CD4-positive, alpha-beta memory T cell (primary cell): ENCODE measurements around the gene TP63. TPM values are rescaled to one million over a fixed set of nuclear protein-coding genes. Genes with fewer than 3 reads are reported as not detected.

Experiments
- CTCF ChIA-PET: fragments of 350-600 bp; sonication (Branson Sonifier 250); formaldehyde crosslinking; loops from one replicate; lab custom pipeline; 2021; ENCODE audit warnings: inconsistent platforms; ENCODE audit not compliant: partially characterized antibody; lab: Charles Lee
- POLR2A ChIA-PET: fragments of 350-600 bp; sonication (Branson Sonifier 250); formaldehyde crosslinking; loops from one replicate; lab custom pipeline; 2021; ENCODE audit not compliant: partially characterized antibody; lab: Charles Lee
- DNase-seq, 5 donors: peaks; one replicate each; pipeline versions ENCODE4 v3.0.0 to v3.0.0-alpha.2; 2020 to 2022; ENCODE audit warnings: mixed read lengths in 1 of 5
- H3K27ac ChIP-seq: one replicate; pipeline ENCODE4 v1.7.0; 2013; ENCODE audit warnings: low read depth, low read length
- H3K27me3 ChIP-seq: 2 replicates; pipeline ENCODE4 v1.7.0; 2013; ENCODE audit warnings: mild to moderate bottlenecking, low read length, moderate library complexity; ENCODE audit not compliant: insufficient read depth
- H3K36me3 ChIP-seq: 2 replicates; pipeline ENCODE4 v1.7.0; 2013; ENCODE audit warnings: mild to moderate bottlenecking, low read length, moderate library complexity; ENCODE audit not compliant: insufficient read depth
- H3K4me1 ChIP-seq: 2 replicates; pipeline ENCODE4 v1.7.0; 2013; ENCODE audit warnings: mild to moderate bottlenecking, low read length, moderate library complexity; ENCODE audit not compliant: insufficient read depth
- H3K4me3 ChIP-seq, 2 donors: one replicate each; pipeline ENCODE4 v1.7.0; 2013; ENCODE audit warnings: low read length in 2 of 2, mild to moderate bottlenecking in 1 of 2
- H3K9me3 ChIP-seq, 2 donors: one replicate each; pipeline ENCODE4 v1.7.0; 2013; ENCODE audit warnings: low read length in 2 of 2, control low read depth in 1 of 2; ENCODE audit not compliant: control insufficient read depth in 1 of 2
- H3K27ac Mint-ChIP-seq, 7 donors: one replicate each; pipeline ENCODE4 v1.8.0; 2020 to 2021; ENCODE audit warnings: mixed read lengths in 7 of 7, mild to moderate bottlenecking in 6 of 7, inconsistent platforms in 3 of 7, moderate library complexity in 3 of 7
- H3K27me3 Mint-ChIP-seq, 2 donors: one replicate each; pipeline ENCODE4 v1.8.0; 2020 to 2021; ENCODE audit warnings: mixed read lengths in 2 of 2
- H3K36me3 Mint-ChIP-seq, 2 donors: one replicate each; pipeline ENCODE4 v1.8.0; 2020 to 2021; ENCODE audit warnings: mixed read lengths in 2 of 2, inconsistent platforms in 1 of 2, mild to moderate bottlenecking in 1 of 2
- H3K4me1 Mint-ChIP-seq, 4 donors: one replicate each; pipeline ENCODE4 v1.8.0; 2020 to 2021; ENCODE audit warnings: mixed read lengths in 4 of 4, mild to moderate bottlenecking in 1 of 4
- H3K4me3 Mint-ChIP-seq, 8 donors: one replicate each; pipeline ENCODE4 v1.8.0; 2020 to 2021; ENCODE audit warnings: mixed read lengths in 8 of 8, mild to moderate bottlenecking in 7 of 8, moderate library complexity in 6 of 8, inconsistent platforms in 3 of 8
- H3K9me3 Mint-ChIP-seq, 8 donors: one replicate each; pipeline ENCODE4 v1.8.0; 2020 to 2021; ENCODE audit warnings: mixed read lengths in 8 of 8, mild to moderate bottlenecking in 5 of 8, inconsistent platforms in 3 of 8, moderate library complexity in 1 of 8
- intact Hi-C: fragments of 100-400 bp; cut with micrococcal nuclease; formaldehyde crosslinking; loops from one replicate; pipeline ENCODE4 v1.15.1; 2023
- polyA plus RNA-seq, 2 donors: library from polyadenylated mRNA; unstranded; fragments of 300-500 nt; fragmentation: Illumina TruSeq; gene quantifications; one replicate each; pipeline ENCODE4 v1.2.3, GENCODE V29; 2021
- total RNA-seq, 2 experiments: library from RNA; stranded (reverse); gene quantifications; one replicate each; pipeline ENCODE4 v1.2.3, GENCODE V29; 2021

Gene TP63
- total and polyA plus RNA-seq, 4 experiments from 2014 or later: 0.25 to 0.64 (median 0.55) TPM; not detected in 1

GRCh38 chr3:189824629-189825312 is 193.6 kb downstream of the TP63 start:
- intact Hi-C loops: no loop called here
- Mint-ChIP-seq H3K27me3 (peaks cover 1 to 4% of the 10 kb centered on the region in 2 donors), H3K27ac (no peak overlapping the region), H3K9me3 (no peaks in the 10 kb centered on the region), H3K4me3 (no peak overlapping the region), H3K36me3 (no peaks in the 10 kb centered on the region), H3K4me1 (no peaks in the 10 kb centered on the region)
- ChIA-PET CTCF (no interaction called here), POLR2A (no interaction called here)
- Histone ChIP-seq H3K27me3 (no peaks in the 10 kb centered on the region), H3K27ac (no peak overlapping the region), H3K4me1 (no peaks in the 10 kb centered on the region), H3K9me3 (no peaks in the 10 kb centered on the region), H3K4me3 (no peak overlapping the region), H3K36me3 (no peaks in the 10 kb centered on the region)
- DNase-seq: no peak

GRCh38 chr3:189826566-189826965 is 195.4 kb downstream of the TP63 start:
- H3K4me3 ChIP-seq: no peak overlapping the region
- no peak overlapping the region for H3K27ac Mint-ChIP-seq
- POLR2A ChIA-PET: no interaction called here
- H3K4me1 Mint-ChIP-seq: no peaks in the 10 kb centered on the region
- no peak for DNase-seq
- intact Hi-C loops: no loop called here
- H3K27me3 Mint-ChIP-seq: peaks cover 0 to 4% of the 10 kb centered on the region in 2 donors
- no peaks in the 10 kb centered on the region for H3K27me3 ChIP-seq
- H3K36me3 ChIP-seq: no peaks in the 10 kb centered on the region
- no peaks in the 10 kb centered on the region for H3K9me3 Mint-ChIP-seq
- H3K9me3 ChIP-seq: no peaks in the 10 kb centered on the region
- H3K4me3 Mint-ChIP-seq: no peak overlapping the region
- H3K36me3 Mint-ChIP-seq: no peaks in the 10 kb centered on the region
- H3K27ac ChIP-seq: no peak overlapping the region
- CTCF ChIA-PET: interaction anchor here (1.1 kb wide), 1 partner anchor 11 kb away, joined by 3 read pairs; no protein-coding TSS in a partner anchor
- no peaks in the 10 kb centered on the region for H3K4me1 ChIP-seq

GRCh38 chr3:189827108-189827507 is 195.9 kb downstream of the TP63 start:
- no peaks in the 10 kb centered on the region for H3K36me3 Mint-ChIP-seq
- ChIA-PET POLR2A (no interaction called here), CTCF (interaction anchor here (1.1 kb wide), 1 partner anchor 12 kb away, joined by 3 read pairs; no protein-coding TSS in a partner anchor)
- Histone ChIP-seq H3K4me3 (no peak overlapping the region), H3K9me3 (no peaks in the 10 kb centered on the region), H3K36me3 (no peaks in the 10 kb centered on the region), H3K4me1 (no peaks in the 10 kb centered on the region), H3K27me3 (no peaks in the 10 kb centered on the region), H3K27ac (no peak overlapping the region)
- peaks cover 0 to 4% of the 10 kb centered on the region in 2 donors for H3K27me3 Mint-ChIP-seq
- no peaks in the 10 kb centered on the region for H3K9me3 Mint-ChIP-seq
- no peak overlapping the region for H3K27ac Mint-ChIP-seq
- intact Hi-C loops: no loop called here
- H3K4me1 Mint-ChIP-seq: no peaks in the 10 kb centered on the region
- H3K4me3 Mint-ChIP-seq: no peak overlapping the region
- DNase-seq: no peak

GRCh38 chr3:189830401-189830800 is 199.2 kb downstream of the TP63 start:
- Histone ChIP-seq H3K4me3 (no peak overlapping the region), H3K4me1 (no peaks in the 10 kb centered on the region), H3K9me3 (no peaks in the 10 kb centered on the region), H3K27me3 (no peaks in the 10 kb centered on the region), H3K27ac (no peak overlapping the region), H3K36me3 (no peaks in the 10 kb centered on the region)
- Mint-ChIP-seq H3K4me1 (no peaks in the 10 kb centered on the region), H3K27me3 (no peaks in the 10 kb centered on the region), H3K4me3 (no peak overlapping the region), H3K27ac (no peak overlapping the region), H3K9me3 (no peaks in the 10 kb centered on the region), H3K36me3 (no peaks in the 10 kb centered on the region)
- DNase-seq: no peak
- ChIA-PET POLR2A (no interaction called here), CTCF (no interaction called here)
- intact Hi-C loops: no loop called here

GRCh38 chr3:189833266-189833665 is 202.1 kb downstream of the TP63 start:
- Mint-ChIP-seq H3K4me3 (no peak overlapping the region), H3K27me3 (peaks cover 2 to 3% of the 10 kb centered on the region in 2 donors), H3K36me3 (no peaks in the 10 kb centered on the region), H3K4me1 (no peaks in the 10 kb centered on the region), H3K9me3 (no peaks in the 10 kb centered on the region), H3K27ac (no peak overlapping the region)
- POLR2A ChIA-PET: no interaction called here
- Histone ChIP-seq H3K27ac (no peak overlapping the region), H3K27me3 (no peaks in the 10 kb centered on the region), H3K9me3 (no peaks in the 10 kb centered on the region), H3K4me1 (no peaks in the 10 kb centered on the region), H3K4me3 (no peak overlapping the region), H3K36me3 (no peaks in the 10 kb centered on the region)
- CTCF ChIA-PET: interaction anchor here (0.7 kb wide), 1 partner anchor 20 kb away, joined by 3 read pairs; no protein-coding TSS in a partner anchor
- intact Hi-C loops: no loop called here
- no peak for DNase-seq

GRCh38 chr3:189833996-189834395 is 202.8 kb downstream of the TP63 start:
- no peak overlapping the region for H3K27ac ChIP-seq
- CTCF ChIA-PET: no interaction called here
- no peaks in the 10 kb centered on the region for H3K36me3 ChIP-seq
- no peaks in the 10 kb centered on the region for H3K4me1 ChIP-seq
- peaks cover 2 to 3% of the 10 kb centered on the region in 2 donors for H3K27me3 Mint-ChIP-seq
- intact Hi-C loops: no loop called here
- POLR2A ChIA-PET: no interaction called here
- H3K36me3 Mint-ChIP-seq: no peaks in the 10 kb centered on the region
- no peak overlapping the region for H3K4me3 Mint-ChIP-seq
- H3K4me3 ChIP-seq: no peak overlapping the region
- H3K9me3 ChIP-seq: no peaks in the 10 kb centered on the region
- H3K27me3 ChIP-seq: no peaks in the 10 kb centered on the region
- H3K9me3 Mint-ChIP-seq: no peaks in the 10 kb centered on the region
- no peak for DNase-seq
- H3K27ac Mint-ChIP-seq: no peak overlapping the region
- H3K4me1 Mint-ChIP-seq: no peaks in the 10 kb centered on the region

- no peak overlapping the region for H3K27ac ChIP-seq
- POLR2A ChIA-PET: no interaction called here
- H3K4me1 ChIP-seq: no peaks in the 10 kb centered on the region
- Mint-ChIP-seq H3K9me3 (no peaks in the 10 kb centered on the region), H3K36me3 (no peaks in the 10 kb centered on the region), H3K27ac (no peak overlapping the region), H3K4me3 (no peak overlapping the region), H3K4me1 (no peaks in the 10 kb centered on the region), H3K27me3 (peaks cover 2 to 4% of the 10 kb centered on the region in 2 donors)
- no peak for DNase-seq
- no peaks in the 10 kb centered on the region for H3K27me3 ChIP-seq
- H3K4me3 ChIP-seq: no peak overlapping the region
- no peaks in the 10 kb centered on the region for H3K9me3 ChIP-seq
- no peaks in the 10 kb centered on the region for H3K36me3 ChIP-seq
- intact Hi-C loops: no loop called here
- CTCF ChIA-PET: no interaction called here
These were observed 203.3 kb downstream of the TP63 start for GRCh38 chr3:189834462-189834861.
